DMS153 (cell line): ENCODE data around the gene GLIS1.

ENCODE experiments used
- DNase-seq: peaks from one replicate; lab custom pipeline; 2025; lab: John Stamatoyannopoulos, UW

The GLIS1 gene

GRCh38 chr1:53678938-53679825 lies 59.8 kb downstream of the GLIS1 start:
- DNase-seq, result no peak

GRCh38 chr1:53678507-53678906 lies 60.5 kb downstream of the GLIS1 start:
- no peak for DNase-seq

GRCh38 chr1:53678046-53678445 lies 60.9 kb downstream of the GLIS1 start:
- DNase-seq, result no peak

- DNase-seq, result no peak
Measured at GRCh38 chr1:53677486-53677885, 61.5 kb downstream of the GLIS1 start.

GRCh38 chr1:53672785-53673184 lies 66.2 kb downstream of the GLIS1 start:
- DNase-seq, result no peak

GRCh38 chr1:53672243-53672642 lies 66.7 kb downstream of the GLIS1 start:
- no peak for DNase-seq

- DNase-seq, result no peak
Measured at GRCh38 chr1:53669621-53670191, 69.3 kb downstream of the GLIS1 start.

- DNase-seq, result no peak
Measured at GRCh38 chr1:53666566-53666965, 72.4 kb downstream of the GLIS1 start.

GRCh38 chr1:53665996-53666395 lies 73.0 kb downstream of the GLIS1 start:
- no peak for DNase-seq

GRCh38 chr1:53663529-53664300 lies 75.2 kb downstream of the GLIS1 start:
- DNase-seq, result no peak

- no peak for DNase-seq
Measured at GRCh38 chr1:53662951-53663350, 76.0 kb downstream of the GLIS1 start.

GRCh38 chr1:53662169-53662568 lies 76.8 kb downstream of the GLIS1 start:
- DNase-seq, result no peak

GRCh38 chr1:53661496-53661895 lies 77.5 kb downstream of the GLIS1 start:
- no peak for DNase-seq

- DNase-seq, result no peak
Measured at GRCh38 chr1:53660666-53661065, 78.3 kb downstream of the GLIS1 start.

GRCh38 chr1:53659436-53659835 lies 79.5 kb downstream of the GLIS1 start:
- no peak for DNase-seq

GRCh38 chr1:53658489-53659230 lies 80.3 kb downstream of the GLIS1 start:
- no peak for DNase-seq

GRCh38 chr1:53657891-53658396 lies 81.0 kb downstream of the GLIS1 start:
- DNase-seq, result no peak

- no peak for DNase-seq
Measured at GRCh38 chr1:53657531-53657805, 81.5 kb downstream of the GLIS1 start.

GRCh38 chr1:53656747-53657530 lies 82.0 kb downstream of the GLIS1 start:
- DNase-seq, result no peak

GRCh38 chr1:53655931-53656746 lies 82.8 kb downstream of the GLIS1 start:
- no peak for DNase-seq
